ENCODE data around the gene HOXD9. TPM values are rescaled to one million over a fixed set of nuclear protein-coding genes. Genes with fewer than 3 reads are reported as not detected.

Gene HOXD9
- total RNA-seq, 2 experiments from 2014 or later = not detected

GRCh38 chr2:176101842-176102241, 20.7 kb upstream of the HOXD9 start:
- H3K27me3 Mint-ChIP-seq = peaks cover 94% of the 10 kb centered on the region
- H3K36me3 ChIP-seq (ENCODE audit: insufficient read depth, low read length) = no peaks in the 10 kb centered on the region
- CTCF ChIA-PET = interaction anchor here (1.2 kb wide), 1 partner anchor 9 kb away, joined by 3 read pairs; no protein-coding TSS in a partner anchor
- no peak overlapping the region for H3K4me3 Mint-ChIP-seq
- DNase-seq (no peak), ATAC-seq (ENCODE audit: poor library complexity) (no peak)
- no peak overlapping the region for H3K4me3 ChIP-seq (ENCODE audit: low read length)
- H3K4me1 Mint-ChIP-seq (ENCODE audit: low read depth) = peaks cover 40% of the 10 kb centered on the region
- H3K27ac ChIP-seq (ENCODE audit: low read depth in 1 of 2, low read length in 2 of 2) = no peak overlapping the region
- H3K4me1 ChIP-seq (ENCODE audit: insufficient read depth, low read length) = peaks cover 40% of the 10 kb centered on the region
- no peaks in the 10 kb centered on the region for H3K36me3 Mint-ChIP-seq (ENCODE audit: low read depth)
- TF ChIP-seq CTCF (IDR thresholded peaks at IDR 0.05) = no peak
- peaks cover 0 to 65% of the 10 kb centered on the region in 2 experiments for H3K9me3 ChIP-seq (ENCODE audit: control insufficient read depth in 1 of 2, insufficient read depth in 1 of 2, low read length in 2 of 2)
- H3K27ac Mint-ChIP-seq = no peak overlapping the region
- H3K9me3 Mint-ChIP-seq = no peaks in the 10 kb centered on the region
- intact Hi-C loops (cut with DNase I, micrococcal nuclease) = no loop called here
- H3K27me3 ChIP-seq (ENCODE audit: control insufficient read depth in 1 of 2, insufficient read depth in 2 of 2, low read length in 2 of 2) = peaks cover 96 to 99% of the 10 kb centered on the region in 2 experiments
- POLR2A ChIA-PET = no interaction called here

- no peak for TF ChIP-seq CTCF (IDR thresholded peaks at IDR 0.05)
- intact Hi-C loops (cut with DNase I, micrococcal nuclease) = no loop called here
- no peak overlapping the region for H3K4me3 ChIP-seq (ENCODE audit: low read length)
- ChIA-PET POLR2A (no interaction called here), CTCF (interaction anchor here (0.9 to 1.2 kb wide), 2 partner anchors 8 to 25 kb away, joined by 3 read pairs; no protein-coding TSS in a partner anchor)
- H3K27ac Mint-ChIP-seq = no peak overlapping the region
- no peaks in the 10 kb centered on the region for H3K36me3 ChIP-seq (ENCODE audit: insufficient read depth, low read length)
- no peak for ATAC-seq (ENCODE audit: poor library complexity)
- peaks cover 39% of the 10 kb centered on the region for H3K4me1 ChIP-seq (ENCODE audit: insufficient read depth, low read length)
- no peak overlapping the region for H3K4me3 Mint-ChIP-seq
- H3K9me3 ChIP-seq (ENCODE audit: control insufficient read depth in 1 of 2, insufficient read depth in 1 of 2, low read length in 2 of 2) = peaks cover 0 to 66% of the 10 kb centered on the region in 2 experiments
- no peaks in the 10 kb centered on the region for H3K9me3 Mint-ChIP-seq
- DNase-seq = no peak
- no peak overlapping the region for H3K27ac ChIP-seq (ENCODE audit: low read depth in 1 of 2, low read length in 2 of 2)
- no peaks in the 10 kb centered on the region for H3K36me3 Mint-ChIP-seq (ENCODE audit: low read depth)
- H3K27me3 Mint-ChIP-seq = peaks cover 92% of the 10 kb centered on the region
- peaks cover 95 to 98% of the 10 kb centered on the region in 2 experiments for H3K27me3 ChIP-seq (ENCODE audit: control insufficient read depth in 1 of 2, insufficient read depth in 2 of 2, low read length in 2 of 2)
- peaks cover 39% of the 10 kb centered on the region for H3K4me1 Mint-ChIP-seq (ENCODE audit: low read depth)
Measured at GRCh38 chr2:176102309-176102866, 20.1 kb upstream of the HOXD9 start.

GRCh38 chr2:176103194-176103593, 19.3 kb upstream of the HOXD9 start:
- Histone ChIP-seq H3K4me3 (ENCODE audit: low read length) (no peak overlapping the region), H3K27me3 (ENCODE audit: control insufficient read depth in 1 of 2, insufficient read depth in 2 of 2, low read length in 2 of 2) (peaks cover 87 to 95% of the 10 kb centered on the region in 2 experiments), H3K36me3 (ENCODE audit: insufficient read depth, low read length) (no peaks in the 10 kb centered on the region), H3K27ac (ENCODE audit: low read depth in 1 of 2, low read length in 2 of 2) (no peak overlapping the region), H3K9me3 (ENCODE audit: control insufficient read depth in 1 of 2, insufficient read depth in 1 of 2, low read length in 2 of 2) (peaks cover 0 to 63% of the 10 kb centered on the region in 2 experiments), H3K4me1 (ENCODE audit: insufficient read depth, low read length) (peaks cover 31% of the 10 kb centered on the region)
- intact Hi-C loops (cut with DNase I, micrococcal nuclease) = no loop called here
- Mint-ChIP-seq H3K4me3 (peak overlapping the region; percentile 45), H3K36me3 (ENCODE audit: low read depth) (no peaks in the 10 kb centered on the region), H3K9me3 (no peaks in the 10 kb centered on the region), H3K4me1 (ENCODE audit: low read depth) (peaks cover 31% of the 10 kb centered on the region), H3K27ac (no peak overlapping the region), H3K27me3 (peaks cover 86% of the 10 kb centered on the region)
- ChIA-PET CTCF (interaction anchor here (0.9 kb wide), 1 partner anchor 24 kb away, joined by 3 read pairs; no protein-coding TSS in a partner anchor), POLR2A (no interaction called here)
- no peak for TF ChIP-seq CTCF (IDR thresholded peaks at IDR 0.05)
- DNase-seq = no peak
- ATAC-seq (ENCODE audit: poor library complexity) = no peak

Data from CD4-positive, alpha-beta T cell (primary cell).